Keratinocyte (primary cell): Measurements from ENCODE around the gene PLEKHA6. TPM values are rescaled to one million over a fixed set of nuclear protein-coding genes. Genes with fewer than 3 reads are reported as not detected.

ENCODE experiments used
- DNase-seq: peaks from one replicate; pipeline ENCODE4 v3.0.0-alpha.2; 2011; ENCODE audit warnings: low read depth, missing footprints, low spot score
- FAIRE-seq: peaks from 2 replicates; lab custom pipeline; 2011; peaks lifted over from hg19 to GRCh38; lab: Jason Lieb, UNC
- H2AFZ ChIP-seq: 2 replicates; pipeline ENCODE4 v1.6.0; 2012; ENCODE audit warnings: low read length, control low read depth, inconsistent platforms; ENCODE audit not compliant: control insufficient read depth
- H3K27ac ChIP-seq: 2 replicates; pipeline ENCODE4 v1.5.1; 2011; ENCODE audit warnings: low read length; ENCODE audit not compliant: control insufficient read depth, insufficient read depth
- H3K27me3 ChIP-seq: 3 replicates; pipeline ENCODE4 v1.6.0; 2011; ENCODE audit warnings: low read length; ENCODE audit not compliant: control insufficient read depth, insufficient read depth; ENCODE audit errors: extremely low read depth
- H3K36me3 ChIP-seq, 2 experiments: 2 replicates in 1 of 2; 3 replicates in 1 of 2; pipeline ENCODE4 v1.5.1; 2011; ENCODE audit warnings: low read length in 2 of 2, mild to moderate bottlenecking in 1 of 2; ENCODE audit not compliant: control insufficient read depth in 2 of 2, insufficient read depth in 2 of 2; ENCODE audit errors: extremely low read depth in 1 of 2
- H3K4me1 ChIP-seq: 3 replicates; pipeline ENCODE4 v1.5.1; 2011; ENCODE audit warnings: low read length; ENCODE audit not compliant: control insufficient read depth, insufficient read depth; ENCODE audit errors: extremely low read depth
- H3K4me2 ChIP-seq: 3 replicates; pipeline ENCODE4 v1.6.0; 2011; ENCODE audit warnings: low read depth, low read length; ENCODE audit not compliant: control insufficient read depth, insufficient read depth; ENCODE audit errors: extremely low read depth
- H3K4me3 ChIP-seq, 3 experiments: fragments of 200-600 bp in 1 of 3; sonication (generic) in 1 of 3; 2 replicates in 2 of 3; 3 replicates in 1 of 3; pipeline ENCODE4 v1.5.1; 2011 to 2016; ENCODE audit warnings: low read length in 3 of 3, mild to moderate bottlenecking in 3 of 3, control low read depth in 2 of 3, inconsistent platforms in 1 of 3, low read depth in 1 of 3, mixed read lengths in 1 of 3, mixed run types in 1 of 3, moderate library complexity in 1 of 3; ENCODE audit not compliant: control insufficient read depth in 2 of 3, insufficient read depth in 2 of 3; ENCODE audit errors: extremely low read depth in 1 of 3
- H3K79me2 ChIP-seq: 2 replicates; pipeline ENCODE4 v1.6.0; 2012; ENCODE audit warnings: low read length; ENCODE audit not compliant: control insufficient read depth, insufficient read depth
- H3K9ac ChIP-seq: 3 replicates; pipeline ENCODE4 v1.6.0; 2011; ENCODE audit warnings: low read length; ENCODE audit not compliant: control insufficient read depth, insufficient read depth; ENCODE audit errors: extremely low read depth
- H3K9me1 ChIP-seq: 3 replicates; pipeline ENCODE4 v1.6.0; 2011; ENCODE audit warnings: low read length; ENCODE audit not compliant: control insufficient read depth, insufficient read depth; ENCODE audit errors: extremely low read depth
- H3K9me3 ChIP-seq: 2 replicates; pipeline ENCODE4 v1.5.1; 2012; ENCODE audit warnings: low read depth, low read length; ENCODE audit not compliant: control insufficient read depth
- H4K20me1 ChIP-seq: 3 replicates; pipeline ENCODE4 v1.6.0; 2011; ENCODE audit warnings: low read length; ENCODE audit not compliant: control insufficient read depth, insufficient read depth; ENCODE audit errors: extremely low read depth
- CTCF ChIP-seq, 3 experiments: IDR thresholded peaks in 1 of 3; conservative IDR thresholded peaks in 1 of 3; optimal IDR thresholded peaks in 1 of 3; 2 replicates in 2 of 3; 3 replicates in 1 of 3; pipeline versions ENCODE3 to v1.5.1; 2011; ENCODE audit warnings: low read length in 3 of 3, mild to moderate bottlenecking in 3 of 3, moderate library complexity in 2 of 3, control low read depth in 1 of 3, inconsistent platforms in 1 of 3; ENCODE audit not compliant: insufficient read depth in 2 of 3; ENCODE audit errors: extremely low read depth in 1 of 3
- EZH2 ChIP-seq: IDR thresholded peaks from one replicate; pipeline ENCODE4 v1.6.1; 2012; ENCODE audit warnings: inconsistent platforms, mild to moderate bottlenecking, low read length, moderate library complexity
- dilution Hi-C: fragments of 300-500 bp; cut with MboI; formaldehyde crosslinking; loops from one replicate; pipeline ENCODE4 v1.7.0; 2020; ENCODE audit warnings: low sequenced_read_pairs; ENCODE audit not compliant: extremely low pct_ligation_motif_present
- polyA plus RNA-seq, 5 experiments: library from polyadenylated mRNA; depleted of rRNA in 3 of 5; stranded (reverse) in 3 of 5; stranded (forward) in 1 of 5; unstranded in 1 of 5; fragments of >200 nt; gene quantifications; 1 replicate in 1 of 5; 2 replicates in 3 of 5; 3 replicates in 1 of 5; pipeline versions ENCODE4 v1.2.1 to v1.2.3, GENCODE V29; 2011 to 2012; ENCODE audit warnings: missing spikeins in 2 of 5, low read depth in 1 of 5, low replicate concordance in 1 of 5

PLEKHA6 gene
- polyA plus RNA-seq, 1 donor (not counting 4 experiments of a cell fraction or from before 2014, with no cell fraction given) = 1.5 TPM

- Histone ChIP-seq H3K79me2 (peaks cover 79% of the 10 kb centered on the region), H4K20me1 (peaks cover 27% of the 10 kb centered on the region), H3K36me3 (peaks cover 7 to 27% of the 10 kb centered on the region in 2 experiments), H3K9me1 (no peaks in the 10 kb centered on the region), H3K4me3 (peak overlapping the region; percentile 88 to 100 (median 89)), H3K9ac (peak overlapping the region; percentile 99), H3K4me2 (peak overlapping the region; percentile 74), H2AFZ (no peak overlapping the region), H3K9me3 (no peaks in the 10 kb centered on the region), H3K27me3 (no peaks in the 10 kb centered on the region), H3K4me1 (peaks cover 7% of the 10 kb centered on the region), H3K27ac (peak overlapping the region; percentile 98)
- FAIRE-seq (no peak), DNase-seq (no peak)
- no peak for TF ChIP-seq CTCF (optimal IDR thresholded peaks at IDR 0.05 in 1 of 3, IDR thresholded peaks at IDR 0.05 in 1 of 3, conservative IDR thresholded peaks at IDR 0.05 in 1 of 3; ENCODE audit: extremely low read depth in 1 of 3, insufficient read depth in 2 of 3, low read length in 3 of 3)
- TF ChIP-seq EZH2 = no peak
- dilution Hi-C loops = no loop called here
Observed at GRCh38 chr1:204408602-204409001, 48.9 kb upstream of the PLEKHA6 start.

GRCh38 chr1:204408074-204408507 is 48.4 kb upstream of the PLEKHA6 start:
- no peaks in the 10 kb centered on the region for H3K9me1 ChIP-seq
- peak; percentile 5 for FAIRE-seq
- dilution Hi-C loops = no loop called here
- H3K27ac ChIP-seq = peak overlapping the region; percentile 98
- peaks cover 82% of the 10 kb centered on the region for H3K79me2 ChIP-seq
- H3K9ac ChIP-seq = peak overlapping the region; percentile 99
- H2AFZ ChIP-seq = no peak overlapping the region
- peaks cover 7 to 27% of the 10 kb centered on the region in 2 experiments for H3K36me3 ChIP-seq
- peak overlapping the region; percentile 74 for H3K4me2 ChIP-seq
- H3K27me3 ChIP-seq = no peaks in the 10 kb centered on the region
- peak overlapping the region; percentile 88 to 100 (median 89) for H3K4me3 ChIP-seq
- TF ChIP-seq EZH2 = no peak
- TF ChIP-seq CTCF (optimal IDR thresholded peaks at IDR 0.05 in 1 of 3, IDR thresholded peaks at IDR 0.05 in 1 of 3, conservative IDR thresholded peaks at IDR 0.05 in 1 of 3; ENCODE audit: extremely low read depth in 1 of 3, insufficient read depth in 2 of 3, low read length in 3 of 3) = no peak
- DNase-seq = no peak
- H3K4me1 ChIP-seq = peaks cover 7% of the 10 kb centered on the region
- H3K9me3 ChIP-seq = no peaks in the 10 kb centered on the region
- H4K20me1 ChIP-seq = peaks cover 27% of the 10 kb centered on the region
